ENCODE data around the gene FMNL2. TPM values are rescaled to one million over a fixed set of nuclear protein-coding genes. Genes with fewer than 3 reads are reported as not detected.

Gene FMNL2
- total and polyA plus RNA-seq, 2 experiments from 2014 or later, result 16.5 to 45.4 TPM

DNA sequence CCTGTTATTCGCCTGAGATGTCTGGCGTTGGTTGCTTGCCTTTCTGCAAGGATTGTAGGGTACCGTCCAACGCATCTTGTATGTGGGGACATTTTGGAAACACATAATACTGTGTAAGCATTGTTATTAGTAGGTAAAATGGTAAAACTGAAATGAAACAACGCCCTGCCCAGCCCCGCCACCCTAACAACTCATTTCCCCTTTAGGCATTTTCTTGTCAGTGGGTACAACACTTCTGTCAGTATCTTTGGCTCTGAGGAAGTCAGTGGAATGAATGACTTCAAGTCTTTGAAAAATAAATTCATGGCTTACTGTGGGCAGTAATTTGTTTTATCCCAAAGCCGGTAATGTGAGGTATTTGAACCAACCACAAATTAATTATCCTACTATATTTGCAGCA is 86.0 kb downstream of the FMNL2 start:
- Histone ChIP-seq H3K36me3 (ENCODE audit: insufficient read depth) (no peaks in the 10 kb centered on the region; the same call in 1 of the 2 replicates), H3K27ac (ENCODE audit: low read depth) (no peak overlapping the region), H3K9me2 (ENCODE audit: insufficient read depth) (no peaks in the 10 kb centered on the region), H3K27me3 (ENCODE audit: insufficient read depth) (no peaks in the 10 kb centered on the region), H3F3A (replicated peaks; ENCODE audit: low read depth) (no peaks in the 10 kb centered on the region), H3K4me3 (no peak overlapping the region), H3K79me2 (replicated peaks; ENCODE audit: insufficient read depth) (peaks cover 90% of the 10 kb centered on the region), H4K20me1 (replicated peaks; ENCODE audit: insufficient read depth) (peaks cover 5% of the 10 kb centered on the region; the same call in 1 of the 2 replicates), H3K4me1 (ENCODE audit: insufficient read depth) (peaks cover 46% of the 10 kb centered on the region), H3K4me2 (no peak overlapping the region), H2AFZ (no peak overlapping the region)
- Mint-ChIP-seq H3K36me3 (ENCODE audit: low read depth) (no peaks in the 10 kb centered on the region), H3K4me1 (peaks cover 66% of the 10 kb centered on the region), H3K9me3 (no peaks in the 10 kb centered on the region), H3K27me3 (ENCODE audit: insufficient read depth, low read depth, poor library complexity) (peaks cover 2% of the 10 kb centered on the region), H3K27ac (0 out of 2 replicates have a peak overlapping the region, but pooled peaks have one; percentile 41), H3K4me3 (no peak overlapping the region)
- ATAC-seq (no peak), DNase-seq (ENCODE audit: low spot score) (no peak)
- TF ChIP-seq ZNF114 (CRISPR knock-in tag; IDR thresholded peaks at IDR 0.05) (no peak), ZNF331 (CRISPR knock-in tag; IDR thresholded peaks at IDR 0.05; ENCODE audit: low read depth) (no peak), NANOG (IDR thresholded peaks at IDR 0.05; ENCODE audit: borderline replicate concordance) (no peak), STAT1 (IDR thresholded peaks at IDR 0.05; ENCODE audit: unreplicated experiment) (no peak), POLR2AphosphoS5 (IDR thresholded peaks at IDR 0.05; ENCODE audit: low read depth) (no peak), ZNF462 (CRISPR knock-in tag; IDR thresholded peaks at IDR 0.05) (no peak), CTCF (conservative IDR thresholded peaks at IDR 0.05; ENCODE audit: low read depth in 2 of 2) (no peak), EZH2phosphoT487 (IDR thresholded peaks at IDR 0.05; ENCODE audit: unreplicated experiment) (no peak), CREB1 (CRISPR knock-in tag; IDR thresholded peaks at IDR 0.05; ENCODE audit: low read depth) (no peak), JUNB (IDR thresholded peaks at IDR 0.05; ENCODE audit: unreplicated experiment) (no peak), EZH2 (IDR thresholded peaks at IDR 0.05; ENCODE audit: low read depth, unreplicated experiment) (no peak), ETS1 (IDR thresholded peaks at IDR 0.05) (no peak)
- TF ChIP-seq, protein P1, sequence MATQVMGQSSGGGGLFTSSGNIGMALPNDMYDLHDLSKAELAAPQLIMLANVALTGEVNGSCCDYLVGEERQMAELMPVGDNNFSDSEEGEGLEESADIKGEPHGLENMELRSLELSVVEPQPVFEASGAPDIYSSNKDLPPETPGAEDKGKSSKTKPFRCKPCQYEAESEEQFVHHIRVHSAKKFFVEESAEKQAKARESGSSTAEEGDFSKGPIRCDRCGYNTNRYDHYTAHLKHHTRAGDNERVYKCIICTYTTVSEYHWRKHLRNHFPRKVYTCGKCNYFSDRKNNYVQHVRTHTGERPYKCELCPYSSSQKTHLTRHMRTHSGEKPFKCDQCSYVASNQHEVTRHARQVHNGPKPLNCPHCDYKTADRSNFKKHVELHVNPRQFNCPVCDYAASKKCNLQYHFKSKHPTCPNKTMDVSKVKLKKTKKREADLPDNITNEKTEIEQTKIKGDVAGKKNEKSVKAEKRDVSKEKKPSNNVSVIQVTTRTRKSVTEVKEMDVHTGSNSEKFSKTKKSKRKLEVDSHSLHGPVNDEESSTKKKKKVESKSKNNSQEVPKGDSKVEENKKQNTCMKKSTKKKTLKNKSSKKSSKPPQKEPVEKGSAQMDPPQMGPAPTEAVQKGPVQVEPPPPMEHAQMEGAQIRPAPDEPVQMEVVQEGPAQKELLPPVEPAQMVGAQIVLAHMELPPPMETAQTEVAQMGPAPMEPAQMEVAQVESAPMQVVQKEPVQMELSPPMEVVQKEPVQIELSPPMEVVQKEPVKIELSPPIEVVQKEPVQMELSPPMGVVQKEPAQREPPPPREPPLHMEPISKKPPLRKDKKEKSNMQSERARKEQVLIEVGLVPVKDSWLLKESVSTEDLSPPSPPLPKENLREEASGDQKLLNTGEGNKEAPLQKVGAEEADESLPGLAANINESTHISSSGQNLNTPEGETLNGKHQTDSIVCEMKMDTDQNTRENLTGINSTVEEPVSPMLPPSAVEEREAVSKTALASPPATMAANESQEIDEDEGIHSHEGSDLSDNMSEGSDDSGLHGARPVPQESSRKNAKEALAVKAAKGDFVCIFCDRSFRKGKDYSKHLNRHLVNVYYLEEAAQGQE (IDR thresholded peaks at IDR 0.05; ENCODE audit: unreplicated experiment), result no peak
